ENCODE data around the gene SMYD3. TPM values are rescaled to one million over a fixed set of nuclear protein-coding genes. Genes with fewer than 3 reads are reported as not detected.

The SMYD3 gene
- total and polyA plus RNA-seq, 4 donors = 10.5 to 40.1 (median 32.5) TPM

GRCh38 chr1:246261639-246262038 lies 245.4 kb downstream of the SMYD3 start:
- H3K27ac ChIP-seq (ENCODE audit: low read depth in 1 of 2, low read length in 1 of 2) = no peak overlapping the region
- ATAC-seq (ENCODE audit: insufficient read depth, low FRiP score) = no peak
- TF ChIP-seq, protein P1, sequence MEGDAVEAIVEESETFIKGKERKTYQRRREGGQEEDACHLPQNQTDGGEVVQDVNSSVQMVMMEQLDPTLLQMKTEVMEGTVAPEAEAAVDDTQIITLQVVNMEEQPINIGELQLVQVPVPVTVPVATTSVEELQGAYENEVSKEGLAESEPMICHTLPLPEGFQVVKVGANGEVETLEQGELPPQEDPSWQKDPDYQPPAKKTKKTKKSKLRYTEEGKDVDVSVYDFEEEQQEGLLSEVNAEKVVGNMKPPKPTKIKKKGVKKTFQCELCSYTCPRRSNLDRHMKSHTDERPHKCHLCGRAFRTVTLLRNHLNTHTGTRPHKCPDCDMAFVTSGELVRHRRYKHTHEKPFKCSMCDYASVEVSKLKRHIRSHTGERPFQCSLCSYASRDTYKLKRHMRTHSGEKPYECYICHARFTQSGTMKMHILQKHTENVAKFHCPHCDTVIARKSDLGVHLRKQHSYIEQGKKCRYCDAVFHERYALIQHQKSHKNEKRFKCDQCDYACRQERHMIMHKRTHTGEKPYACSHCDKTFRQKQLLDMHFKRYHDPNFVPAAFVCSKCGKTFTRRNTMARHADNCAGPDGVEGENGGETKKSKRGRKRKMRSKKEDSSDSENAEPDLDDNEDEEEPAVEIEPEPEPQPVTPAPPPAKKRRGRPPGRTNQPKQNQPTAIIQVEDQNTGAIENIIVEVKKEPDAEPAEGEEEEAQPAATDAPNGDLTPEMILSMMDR (IDR thresholded peaks at IDR 0.05; ENCODE audit: control extremely low read depth, extremely low read depth) = no peak

DNA sequence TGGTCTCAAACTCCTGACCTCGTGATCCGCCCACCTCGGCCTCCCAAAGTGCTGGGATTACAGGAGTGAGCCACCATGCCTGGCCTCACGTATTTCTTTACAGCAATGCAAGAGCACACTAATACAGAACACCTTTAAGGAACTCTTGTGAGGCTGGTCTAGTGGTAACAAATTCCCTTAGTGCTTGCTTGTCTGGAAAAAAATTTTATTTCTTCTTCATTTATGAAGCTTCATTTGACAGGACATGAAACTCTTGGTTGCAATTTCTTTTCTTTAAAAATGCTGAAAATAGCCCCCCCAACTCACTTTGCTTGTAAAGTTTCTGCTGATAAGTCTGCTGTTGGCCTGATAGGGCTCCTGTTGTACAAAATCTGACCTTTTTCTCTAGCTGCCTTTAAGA lies 248.8 kb downstream of the SMYD3 start:
- Histone ChIP-seq H3K9ac (ENCODE audit: insufficient read depth in 1 of 2, low read length in 2 of 2) (no peak overlapping the region), H3K4me3 (no peak overlapping the region), H3K4me1 (ENCODE audit: control insufficient read depth in 5 of 5, insufficient read depth in 5 of 5, low read length in 5 of 5) (no peaks in the 10 kb centered on the region), H3K9me3 (ENCODE audit: control insufficient read depth in 4 of 4, insufficient read depth in 3 of 4, low read length in 3 of 4) (peaks cover 0 to 13% (median 0%) of the 10 kb centered on the region in 4 donors), H3K36me3 (ENCODE audit: control insufficient read depth in 4 of 4, insufficient read depth in 4 of 4, low read length in 4 of 4) (no peaks in the 10 kb centered on the region), H3K27me3 (ENCODE audit: control insufficient read depth in 3 of 3, insufficient read depth in 3 of 3, low read length in 2 of 3) (no peaks in the 10 kb centered on the region), H3K27ac (ENCODE audit: low read depth in 1 of 2, low read length in 1 of 2) (no peak overlapping the region)
- ATAC-seq (ENCODE audit: insufficient read depth, low FRiP score) (no peak), DNase-seq (no peak)
- 82 to 96% methylated on average over 4 of the region's 4 CpGs for WGBS, 2 donors
- TF ChIP-seq, protein P1 (IDR thresholded peaks at IDR 0.05; ENCODE audit: control extremely low read depth, extremely low read depth) = no peak

More at GRCh38 chr1:246261639-246262038, 245.4 kb downstream of the SMYD3 start:
- no peaks in the 10 kb centered on the region for H3K27me3 ChIP-seq (ENCODE audit: control insufficient read depth in 3 of 3, insufficient read depth in 3 of 3, low read length in 2 of 3)
- no peaks in the 10 kb centered on the region for H3K4me1 ChIP-seq (ENCODE audit: control insufficient read depth in 5 of 5, insufficient read depth in 5 of 5, low read length in 5 of 5)
- DNase-seq = no peak
- H3K9ac ChIP-seq (ENCODE audit: insufficient read depth in 1 of 2, low read length in 2 of 2) = no peak overlapping the region
- 82 to 85% methylated on average over 3 of the region's 3 CpGs for WGBS, 2 donors
- H3K4me3 ChIP-seq = no peak overlapping the region
- H3K36me3 ChIP-seq (ENCODE audit: control insufficient read depth in 4 of 4, insufficient read depth in 4 of 4, low read length in 4 of 4) = no peaks in the 10 kb centered on the region
- peaks cover 0 to 13% (median 0%) of the 10 kb centered on the region in 4 donors for H3K9me3 ChIP-seq (ENCODE audit: control insufficient read depth in 4 of 4, insufficient read depth in 3 of 4, low read length in 3 of 4)

- Histone ChIP-seq H3K27ac (ENCODE audit: low read depth in 1 of 2, low read length in 1 of 2) (no peak overlapping the region), H3K4me1 (ENCODE audit: control insufficient read depth in 5 of 5, insufficient read depth in 5 of 5, low read length in 5 of 5) (no peaks in the 10 kb centered on the region), H3K9me3 (ENCODE audit: control insufficient read depth in 4 of 4, insufficient read depth in 3 of 4, low read length in 3 of 4) (peaks cover 0 to 13% (median 0%) of the 10 kb centered on the region in 4 donors), H3K36me3 (ENCODE audit: control insufficient read depth in 4 of 4, insufficient read depth in 4 of 4, low read length in 4 of 4) (no peaks in the 10 kb centered on the region), H3K27me3 (ENCODE audit: control insufficient read depth in 3 of 3, insufficient read depth in 3 of 3, low read length in 2 of 3) (no peaks in the 10 kb centered on the region), H3K9ac (ENCODE audit: insufficient read depth in 1 of 2, low read length in 2 of 2) (no peak overlapping the region), H3K4me3 (no peak overlapping the region)
- ATAC-seq (ENCODE audit: insufficient read depth, low FRiP score) = no peak
- WGBS, 2 donors = 96 to 98% methylated on average over 2 of the region's 2 CpGs
- TF ChIP-seq, protein P1 (IDR thresholded peaks at IDR 0.05; ENCODE audit: control extremely low read depth, extremely low read depth) = no peak
- no peak for DNase-seq
These were observed 251.3 kb downstream of the SMYD3 start for GRCh38 chr1:246255773-246256172.

DNA sequence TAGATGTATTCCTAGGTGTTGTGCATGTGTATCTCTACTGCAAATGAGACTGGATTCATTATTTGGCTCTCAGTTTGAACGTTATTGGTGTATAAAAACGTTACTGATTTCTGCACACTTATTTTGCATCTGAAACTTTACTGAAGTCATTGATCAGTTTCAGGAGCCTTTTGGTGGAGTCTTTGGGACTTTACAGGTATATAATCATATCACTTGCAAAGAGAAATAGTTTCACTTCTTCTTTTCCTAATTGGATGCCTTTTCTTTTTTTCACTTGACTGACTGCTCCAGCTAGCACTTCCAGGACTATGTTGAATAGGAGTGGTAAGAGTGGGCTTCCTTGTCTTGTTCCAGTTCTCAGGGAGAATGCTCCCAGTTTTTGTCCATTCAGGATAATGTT lies 252.2 kb downstream of the SMYD3 start:
- peaks cover 0 to 10% (median 0%) of the 10 kb centered on the region in 4 donors for H3K9me3 ChIP-seq (ENCODE audit: control insufficient read depth in 4 of 4, insufficient read depth in 3 of 4, low read length in 3 of 4)
- no peak for DNase-seq
- no peaks in the 10 kb centered on the region for H3K36me3 ChIP-seq (ENCODE audit: control insufficient read depth in 4 of 4, insufficient read depth in 4 of 4, low read length in 4 of 4)
- H3K9ac ChIP-seq (ENCODE audit: insufficient read depth in 1 of 2, low read length in 2 of 2) = no peak overlapping the region
- no peak overlapping the region for H3K4me3 ChIP-seq
- H3K27me3 ChIP-seq (ENCODE audit: control insufficient read depth in 3 of 3, insufficient read depth in 3 of 3, low read length in 2 of 3) = no peaks in the 10 kb centered on the region
- 84 to 87% methylated on average over 2 of the region's 2 CpGs for WGBS, 2 donors
- no peak overlapping the region for H3K27ac ChIP-seq (ENCODE audit: low read depth in 1 of 2, low read length in 1 of 2)
- no peaks in the 10 kb centered on the region for H3K4me1 ChIP-seq (ENCODE audit: control insufficient read depth in 5 of 5, insufficient read depth in 5 of 5, low read length in 5 of 5)
- ATAC-seq (ENCODE audit: insufficient read depth, low FRiP score) = no peak
- TF ChIP-seq, protein P1 (IDR thresholded peaks at IDR 0.05; ENCODE audit: control extremely low read depth, extremely low read depth) = no peak
